ENCODE data around the gene RASSF8.

The RASSF8 gene

GRCh38 chr12:26109343-26109881, 150.9 kb downstream of the RASSF8 start:
- TF ChIP-seq CTCF (IDR thresholded peaks at IDR 0.05; ENCODE audit: low read depth, low read length, missing control alignments), result no peak
- H3K4me3 ChIP-seq (replicated peaks; ENCODE audit: low read depth, low read length), result no peak overlapping the region
- DNase-seq (ENCODE audit: extremely low read depth, low read depth), result no peak

- no peak for DNase-seq (ENCODE audit: extremely low read depth, low read depth)
- TF ChIP-seq CTCF (IDR thresholded peaks at IDR 0.05; ENCODE audit: low read depth, low read length, missing control alignments), result no peak
- H3K4me3 ChIP-seq (replicated peaks; ENCODE audit: low read depth, low read length), result no peak overlapping the region
Measured at GRCh38 chr12:26112232-26112631, 153.8 kb downstream of the RASSF8 start.

- H3K4me3 ChIP-seq (replicated peaks; ENCODE audit: low read depth, low read length), result no peak overlapping the region
- no peak for DNase-seq (ENCODE audit: extremely low read depth, low read depth)
- no peak for TF ChIP-seq CTCF (IDR thresholded peaks at IDR 0.05; ENCODE audit: low read depth, low read length, missing control alignments)
Measured at GRCh38 chr12:26112703-26113147, 154.2 kb downstream of the RASSF8 start.

- DNase-seq (ENCODE audit: extremely low read depth, low read depth), result no peak
- TF ChIP-seq CTCF (IDR thresholded peaks at IDR 0.05; ENCODE audit: low read depth, low read length, missing control alignments), result no peak
- no peak overlapping the region for H3K4me3 ChIP-seq (replicated peaks; ENCODE audit: low read depth, low read length)
Measured at GRCh38 chr12:26113181-26113654, 154.7 kb downstream of the RASSF8 start.

GRCh38 chr12:26113853-26114719, 155.6 kb downstream of the RASSF8 start:
- DNase-seq (ENCODE audit: extremely low read depth, low read depth), result no peak
- peak overlapping the region; percentile 44 for H3K4me3 ChIP-seq (replicated peaks; ENCODE audit: low read depth, low read length)
- TF ChIP-seq CTCF (IDR thresholded peaks at IDR 0.05; ENCODE audit: low read depth, low read length, missing control alignments), result no peak

- peak overlapping the region; percentile 44 for H3K4me3 ChIP-seq (replicated peaks; ENCODE audit: low read depth, low read length)
- TF ChIP-seq CTCF (IDR thresholded peaks at IDR 0.05; ENCODE audit: low read depth, low read length, missing control alignments), result no peak
- DNase-seq (ENCODE audit: extremely low read depth, low read depth), result no peak
Measured at GRCh38 chr12:26114720-26115401, 156.4 kb downstream of the RASSF8 start.

Measured in HFF-Myc (cell line).